Measurements from ENCODE around the gene TMEM138.

DNA sequence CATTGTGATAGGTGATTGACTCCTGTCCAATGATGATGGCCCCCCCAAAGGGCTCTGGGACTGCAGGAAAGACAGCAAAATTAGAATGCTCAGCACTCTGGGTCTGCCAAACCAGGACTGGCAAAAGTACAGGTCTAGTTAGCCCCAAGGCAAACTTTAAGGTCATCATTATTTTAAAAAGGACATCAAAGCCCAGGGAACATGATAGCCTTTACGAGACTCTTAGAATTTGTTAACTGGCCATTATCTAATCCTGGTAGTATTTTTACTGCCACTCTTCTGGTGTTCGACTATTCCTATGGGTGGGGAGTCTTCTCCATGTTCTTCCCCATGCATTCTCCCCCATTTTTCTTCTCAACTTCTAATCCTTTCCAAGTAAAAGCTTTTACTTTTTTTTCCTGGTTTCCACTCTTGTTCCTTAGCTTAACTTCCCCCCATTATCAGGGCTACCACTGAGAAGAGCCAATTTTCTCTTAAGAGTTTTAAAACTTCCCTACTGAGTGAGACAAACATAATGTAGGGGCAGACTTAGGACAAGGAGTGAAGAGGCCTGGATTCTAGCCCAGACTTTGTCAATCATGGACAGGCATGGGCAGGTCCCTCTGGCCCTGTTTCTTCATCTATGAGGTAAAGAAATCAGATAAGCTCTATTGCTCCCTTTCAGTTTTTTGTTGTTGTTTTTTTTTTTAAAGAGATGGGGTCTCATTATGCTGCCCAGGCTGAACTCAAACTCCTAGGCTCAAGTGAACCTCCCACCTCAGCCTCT is 36.3 kb upstream of the TMEM138 start:
- TF ChIP-seq, protein P1, sequence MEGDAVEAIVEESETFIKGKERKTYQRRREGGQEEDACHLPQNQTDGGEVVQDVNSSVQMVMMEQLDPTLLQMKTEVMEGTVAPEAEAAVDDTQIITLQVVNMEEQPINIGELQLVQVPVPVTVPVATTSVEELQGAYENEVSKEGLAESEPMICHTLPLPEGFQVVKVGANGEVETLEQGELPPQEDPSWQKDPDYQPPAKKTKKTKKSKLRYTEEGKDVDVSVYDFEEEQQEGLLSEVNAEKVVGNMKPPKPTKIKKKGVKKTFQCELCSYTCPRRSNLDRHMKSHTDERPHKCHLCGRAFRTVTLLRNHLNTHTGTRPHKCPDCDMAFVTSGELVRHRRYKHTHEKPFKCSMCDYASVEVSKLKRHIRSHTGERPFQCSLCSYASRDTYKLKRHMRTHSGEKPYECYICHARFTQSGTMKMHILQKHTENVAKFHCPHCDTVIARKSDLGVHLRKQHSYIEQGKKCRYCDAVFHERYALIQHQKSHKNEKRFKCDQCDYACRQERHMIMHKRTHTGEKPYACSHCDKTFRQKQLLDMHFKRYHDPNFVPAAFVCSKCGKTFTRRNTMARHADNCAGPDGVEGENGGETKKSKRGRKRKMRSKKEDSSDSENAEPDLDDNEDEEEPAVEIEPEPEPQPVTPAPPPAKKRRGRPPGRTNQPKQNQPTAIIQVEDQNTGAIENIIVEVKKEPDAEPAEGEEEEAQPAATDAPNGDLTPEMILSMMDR (IDR thresholded peaks at IDR 0.05; ENCODE audit: low read depth, low read length) = no peak
- no peak for TF ChIP-seq POLR2A (IDR thresholded peaks at IDR 0.05; ENCODE audit: extremely low read depth, insufficient read length)
- TF ChIP-seq, protein P2, sequence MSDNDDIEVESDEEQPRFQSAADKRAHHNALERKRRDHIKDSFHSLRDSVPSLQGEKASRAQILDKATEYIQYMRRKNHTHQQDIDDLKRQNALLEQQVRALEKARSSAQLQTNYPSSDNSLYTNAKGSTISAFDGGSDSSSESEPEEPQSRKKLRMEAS (IDR thresholded peaks at IDR 0.05; ENCODE audit: low read depth, low read length) = no peak
- no peak for TF ChIP-seq MYC (IDR thresholded peaks at IDR 0.05; ENCODE audit: low read depth, low read length)

All from NB4 (cell line).